Measurements from ENCODE around the gene TFF2. TPM values are rescaled to one million over a fixed set of nuclear protein-coding genes. Genes with fewer than 3 reads are reported as not detected.
A peak's percentile ranks its signal among the peaks of the same experiment; 100 is the strongest.

Gene TFF2
- total RNA-seq, 2 experiments from 2014 or later, result not detected

DNA sequence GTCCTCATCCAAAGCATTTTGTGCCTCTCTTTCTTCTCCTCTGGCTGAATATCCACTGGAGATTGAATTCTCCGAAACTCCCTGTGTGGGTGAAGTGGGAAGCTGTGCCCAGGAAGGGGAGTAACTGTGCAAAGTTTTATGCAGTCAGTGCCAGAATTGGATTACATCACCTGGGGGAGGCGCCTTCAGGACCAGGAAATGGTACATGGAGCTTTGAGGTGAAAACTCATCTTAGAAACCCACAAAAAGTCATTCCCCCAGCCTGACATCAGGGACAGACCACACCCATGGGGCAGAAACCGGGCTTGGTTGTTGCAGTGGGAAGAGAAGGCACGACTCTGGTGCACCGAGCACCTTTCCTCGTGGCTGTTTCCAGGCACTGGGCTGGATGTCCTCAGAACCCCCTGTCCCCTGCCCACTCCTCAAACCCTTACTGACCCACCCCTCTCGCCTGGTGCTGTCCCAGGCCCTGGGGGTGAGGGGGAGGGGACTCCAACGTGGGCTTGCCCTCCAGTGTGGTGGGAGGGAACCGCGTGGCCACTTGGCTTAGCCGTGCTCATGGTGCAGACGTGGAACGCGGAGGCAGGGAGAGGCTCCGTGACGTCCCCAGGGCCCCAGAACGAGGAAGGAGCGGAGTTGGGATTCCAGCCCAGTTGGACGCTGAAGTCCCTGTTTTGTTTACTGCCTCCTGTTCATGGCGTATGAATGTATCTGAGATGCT is 51.3 kb downstream of the TFF2 start:
- peak; percentile 52 for DNase-seq
- ATAC-seq, result peak; percentile 77
- Mint-ChIP-seq H3K4me3 (no peak overlapping the region), H3K4me1 (ENCODE audit: low read depth) (peaks cover 14% of the 10 kb centered on the region), H3K9me3 (no peaks in the 10 kb centered on the region), H3K36me3 (ENCODE audit: low read depth) (no peaks in the 10 kb centered on the region), H3K27ac (no peak overlapping the region), H3K27me3 (no peaks in the 10 kb centered on the region)
- ChIA-PET CTCF (interaction anchor here (1.2 to 5.4 kb wide), 2 partner anchors 10 to 20 kb away, joined by 3 to 34 read pairs; no protein-coding TSS in a partner anchor), POLR2A (no interaction called here)
- TF ChIP-seq, protein P1, sequence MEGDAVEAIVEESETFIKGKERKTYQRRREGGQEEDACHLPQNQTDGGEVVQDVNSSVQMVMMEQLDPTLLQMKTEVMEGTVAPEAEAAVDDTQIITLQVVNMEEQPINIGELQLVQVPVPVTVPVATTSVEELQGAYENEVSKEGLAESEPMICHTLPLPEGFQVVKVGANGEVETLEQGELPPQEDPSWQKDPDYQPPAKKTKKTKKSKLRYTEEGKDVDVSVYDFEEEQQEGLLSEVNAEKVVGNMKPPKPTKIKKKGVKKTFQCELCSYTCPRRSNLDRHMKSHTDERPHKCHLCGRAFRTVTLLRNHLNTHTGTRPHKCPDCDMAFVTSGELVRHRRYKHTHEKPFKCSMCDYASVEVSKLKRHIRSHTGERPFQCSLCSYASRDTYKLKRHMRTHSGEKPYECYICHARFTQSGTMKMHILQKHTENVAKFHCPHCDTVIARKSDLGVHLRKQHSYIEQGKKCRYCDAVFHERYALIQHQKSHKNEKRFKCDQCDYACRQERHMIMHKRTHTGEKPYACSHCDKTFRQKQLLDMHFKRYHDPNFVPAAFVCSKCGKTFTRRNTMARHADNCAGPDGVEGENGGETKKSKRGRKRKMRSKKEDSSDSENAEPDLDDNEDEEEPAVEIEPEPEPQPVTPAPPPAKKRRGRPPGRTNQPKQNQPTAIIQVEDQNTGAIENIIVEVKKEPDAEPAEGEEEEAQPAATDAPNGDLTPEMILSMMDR (IDR thresholded peaks at IDR 0.05), result no peak
- intact Hi-C loops (cut with micrococcal nuclease), result no loop called here

DNA sequence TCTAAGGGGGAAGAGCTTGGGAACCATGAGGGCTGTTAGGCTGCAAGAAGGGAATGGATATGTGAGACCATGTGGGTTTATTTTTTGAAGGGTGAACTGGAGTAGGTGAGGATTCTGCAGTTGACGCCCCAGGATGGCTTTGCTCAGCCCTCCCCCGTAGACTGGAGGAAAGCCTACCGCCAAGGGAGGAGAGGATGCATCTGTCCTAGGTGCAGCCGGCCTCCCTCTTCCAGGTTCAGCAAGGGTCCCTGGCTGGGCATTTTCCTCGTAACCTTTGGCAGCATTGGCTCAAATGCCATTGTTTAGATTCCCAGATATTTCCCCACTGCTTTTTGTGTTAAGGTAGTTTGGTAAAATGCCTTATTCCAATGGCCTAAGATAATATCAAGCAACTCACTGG is 52.1 kb downstream of the TFF2 start:
- H3K4me3 Mint-ChIP-seq, result no peak overlapping the region
- ChIA-PET POLR2A (no interaction called here), CTCF (interaction anchor here (1.2 to 5.4 kb wide), 3 partner anchors 11 to 153 kb away, joined by 3 to 34 read pairs (median 10); no protein-coding TSS in a partner anchor)
- no peaks in the 10 kb centered on the region for H3K27me3 Mint-ChIP-seq
- intact Hi-C loops (cut with micrococcal nuclease), result no loop called here
- ATAC-seq (no peak), DNase-seq (no peak)
- TF ChIP-seq, protein P1 (IDR thresholded peaks at IDR 0.05), result no peak
- no peaks in the 10 kb centered on the region for H3K36me3 Mint-ChIP-seq (ENCODE audit: low read depth)
- H3K27ac Mint-ChIP-seq, result no peak overlapping the region
- no peaks in the 10 kb centered on the region for H3K9me3 Mint-ChIP-seq
- H3K4me1 Mint-ChIP-seq (ENCODE audit: low read depth), result peaks cover 14% of the 10 kb centered on the region

DNA sequence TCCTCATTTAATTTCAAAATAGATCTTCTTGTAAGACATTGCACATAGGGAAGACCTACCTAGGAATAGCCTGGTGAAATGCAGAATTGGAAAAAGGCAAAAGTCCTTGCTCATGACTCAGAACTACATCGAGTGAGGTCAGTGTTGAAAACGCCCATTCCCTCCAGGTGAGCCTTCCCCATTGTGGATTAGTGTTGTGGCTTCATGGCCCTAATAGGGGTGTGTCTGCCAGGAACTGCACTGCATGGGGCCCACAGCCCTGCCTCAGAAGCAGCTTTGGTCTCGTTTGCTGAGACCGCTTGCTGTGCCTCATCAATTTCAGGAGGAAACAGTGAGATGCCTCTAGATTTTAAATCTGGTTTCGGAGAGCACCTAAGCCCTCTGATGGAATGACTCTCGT is 52.6 kb downstream of the TFF2 start:
- DNase-seq (no peak), ATAC-seq (no peak)
- ChIA-PET POLR2A (no interaction called here), CTCF (interaction anchor here (1.3 to 5.4 kb wide), 3 partner anchors 11 to 153 kb away, joined by 6 to 34 read pairs (median 10); no protein-coding TSS in a partner anchor)
- Mint-ChIP-seq H3K36me3 (ENCODE audit: low read depth) (no peaks in the 10 kb centered on the region), H3K4me3 (no peak overlapping the region), H3K4me1 (ENCODE audit: low read depth) (peaks cover 14% of the 10 kb centered on the region), H3K27me3 (no peaks in the 10 kb centered on the region), H3K27ac (no peak overlapping the region), H3K9me3 (no peaks in the 10 kb centered on the region)
- TF ChIP-seq, protein P1 (IDR thresholded peaks at IDR 0.05), result no peak
- intact Hi-C loops (cut with micrococcal nuclease), result no loop called here

DNA sequence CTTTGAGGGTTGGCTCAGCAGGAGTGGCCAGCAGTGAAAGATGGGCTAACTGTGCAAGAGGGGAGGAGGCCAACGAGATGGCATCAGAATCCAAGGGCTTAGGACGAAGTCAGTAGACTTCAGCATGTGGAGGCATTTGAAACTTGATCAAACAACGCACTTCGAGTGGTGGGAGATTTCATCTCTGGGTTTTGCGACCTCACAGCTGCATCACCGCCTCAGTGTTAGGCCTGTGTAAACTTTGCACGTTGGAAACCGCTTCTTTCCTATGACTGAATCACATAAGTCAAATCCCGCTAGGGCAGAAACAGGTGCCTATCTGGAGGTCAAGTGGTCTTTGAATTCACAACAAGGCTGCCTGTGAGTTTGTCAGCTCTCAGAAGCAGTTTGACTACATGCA is 53.4 kb downstream of the TFF2 start:
- no peaks in the 10 kb centered on the region for H3K27me3 Mint-ChIP-seq
- POLR2A ChIA-PET, result no interaction called here
- no peak for ATAC-seq

DNA sequence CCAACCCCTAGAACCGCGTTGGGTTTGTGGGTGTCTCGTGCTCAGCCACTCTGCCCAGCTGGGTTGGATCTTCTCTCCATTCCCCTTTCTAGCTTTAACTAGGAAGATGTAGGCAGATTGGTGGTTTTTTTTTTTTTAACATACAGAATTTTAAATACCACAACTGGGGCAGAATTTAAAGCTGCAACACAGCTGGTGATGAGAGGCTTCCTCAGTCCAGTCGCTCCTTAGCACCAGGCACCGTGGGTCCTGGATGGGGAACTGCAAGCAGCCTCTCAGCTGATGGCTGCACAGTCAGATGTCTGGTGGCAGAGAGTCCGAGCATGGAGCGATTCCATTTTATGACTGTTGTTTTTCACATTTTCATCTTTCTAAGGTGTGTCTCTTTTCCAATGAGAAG is 54.3 kb downstream of the TFF2 start:
- POLR2A ChIA-PET, result no interaction called here
- ATAC-seq (no peak), DNase-seq (no peak)
- no peaks in the 10 kb centered on the region for H3K27me3 Mint-ChIP-seq
- H3K4me3 Mint-ChIP-seq, result no peak overlapping the region
- no peaks in the 10 kb centered on the region for H3K36me3 Mint-ChIP-seq (ENCODE audit: low read depth)
- peaks cover 14% of the 10 kb centered on the region for H3K4me1 Mint-ChIP-seq (ENCODE audit: low read depth)
- H3K27ac Mint-ChIP-seq, result no peak overlapping the region
- TF ChIP-seq, protein P1 (IDR thresholded peaks at IDR 0.05), result no peak
- H3K9me3 Mint-ChIP-seq, result no peaks in the 10 kb centered on the region
- intact Hi-C loops (cut with micrococcal nuclease), result no loop called here
- CTCF ChIA-PET, result interaction anchor here (1.2 to 2.4 kb wide), 4 partner anchors 11 to 151 kb away, joined by 3 to 10 read pairs (median 5); no protein-coding TSS in a partner anchor

More for the DNA sequence above, 53.4 kb downstream of the TFF2 start:
- H3K9me3 Mint-ChIP-seq, result no peaks in the 10 kb centered on the region
- H3K4me1 Mint-ChIP-seq (ENCODE audit: low read depth), result peaks cover 14% of the 10 kb centered on the region
- CTCF ChIA-PET, result interaction anchor here (0.6 to 5.4 kb wide), 6 partner anchors 12 to 152 kb away, joined by 3 to 34 read pairs (median 6); no protein-coding TSS in a partner anchor
- no peak overlapping the region for H3K4me3 Mint-ChIP-seq
- no peaks in the 10 kb centered on the region for H3K36me3 Mint-ChIP-seq (ENCODE audit: low read depth)
- no peak overlapping the region for H3K27ac Mint-ChIP-seq
- TF ChIP-seq, protein P1 (IDR thresholded peaks at IDR 0.05), result no peak
- intact Hi-C loops (cut with micrococcal nuclease), result no loop called here
- DNase-seq, result no peak

Measured in activated CD8-positive, alpha-beta T cell treated with anti-CD3 and anti-CD28 coated beads for 36 hours (primary cell).